Psoas muscle (tissue), 8 donors: ENCODE measurements around the gene ANO1. TPM values are rescaled to one million over a fixed set of nuclear protein-coding genes. Genes with fewer than 3 reads are reported as not detected.

ENCODE experiments used
- ATAC-seq, 4 donors: fragments of 200-7000 bp; cut with Tn5 transposase; one replicate each; pipeline ENCODE4 v1.9.1; 2020; ENCODE audit warnings: moderate library complexity in 3 of 4, mild to moderate bottlenecking in 2 of 4
- DNase-seq, 2 donors: peaks; one replicate each; pipeline ENCODE4 v3.0.0-alpha.2; 2020
- H3K27ac ChIP-seq: fragments of 200-600 bp; one replicate; pipeline ENCODE4 v1.8.0; 2022
- H3K27me3 ChIP-seq, 3 donors: fragments of 200-600 bp in 1 of 3; one replicate each; pipeline versions ENCODE4 v1.6.1 to v1.8.0; 2013 to 2022; ENCODE audit warnings: low read length in 2 of 3, mild to moderate bottlenecking in 2 of 3, moderate library complexity in 1 of 3; ENCODE audit not compliant: insufficient read depth in 3 of 3
- H3K36me3 ChIP-seq, 2 donors: fragments of 200-600 bp in 1 of 2; one replicate each; pipeline versions ENCODE4 v1.6.1 to v1.8.0; 2013 to 2022; ENCODE audit warnings: low read depth in 1 of 2, mild to moderate bottlenecking in 1 of 2, moderate library complexity in 1 of 2; ENCODE audit not compliant: insufficient read depth in 1 of 2
- H3K4me1 ChIP-seq: fragments of 200-600 bp; one replicate; pipeline ENCODE4 v1.8.0; 2022
- H3K4me3 ChIP-seq: fragments of 200-600 bp; one replicate; pipeline ENCODE4 v1.8.0; 2022; ENCODE audit warnings: mild to moderate bottlenecking
- H3K9me3 ChIP-seq: fragments of 200-600 bp; one replicate; pipeline ENCODE4 v1.8.0; 2022
- WGBS, 3 donors: extraction: QIAGEN DNeasy Blood & Tissue Kit; methylation state at CpG; one replicate each; pipeline versions ENCODE4 v1.1.6 to v1.1.7; 2013; 5-methylcytosine and 5-hydroxymethylcytosine counted together
- intact Hi-C, 2 donors: fragments of 100-400 bp; cut with DNase I; formaldehyde crosslinking; loops; one replicate each; pipeline versions ENCODE4 v1.11.0 to v1.14.2; 2022
- polyA plus RNA-seq, 3 donors: library from polyadenylated mRNA; stranded (reverse); fragments of 200-250 nt; gene quantifications; one replicate each; pipeline ENCODE4 v1.2.3, GENCODE V29; 2013
- total RNA-seq, 4 donors: library from RNA; stranded (reverse); fragmentation: NEBNext Ultra II Directional in 2 of 4; extraction: Animal tissue kit (Norgen Biotek cat#: 25700) in 2 of 4; gene quantifications; one replicate each; pipeline versions ENCODE4 v1.2.1 to v1.2.4, GENCODE V29; 2021 to 2023
- TF ChIP-seq, protein P1 (sequence below): fragments of 200-600 bp; IDR thresholded peaks from one replicate; pipeline ENCODE4 v1.8.0; 2022; ENCODE audit warnings: antibody characterized with exemption
- donor health status: healthy with polysubstance abuse.
- donor health status: DM: no; HTN: no; CAD: no; lungs with moderate emphysema.
- donor health status: Bipolar disorder and iron deficiency.
- donor health status: healthy.
- donor health status: DM: yes; HTN: yes; CAD: no.
- donor health status: DM: no; HTN: no; CAD: no.
- donor health status: DM: no; HTN: no; CAD: no.
- donor health status: DM: yes; HTN: yes; CAD: no.

The ANO1 gene
- total and polyA plus RNA-seq, 7 donors, result 2.2 to 11.3 (median 8.7) TPM

DNA sequence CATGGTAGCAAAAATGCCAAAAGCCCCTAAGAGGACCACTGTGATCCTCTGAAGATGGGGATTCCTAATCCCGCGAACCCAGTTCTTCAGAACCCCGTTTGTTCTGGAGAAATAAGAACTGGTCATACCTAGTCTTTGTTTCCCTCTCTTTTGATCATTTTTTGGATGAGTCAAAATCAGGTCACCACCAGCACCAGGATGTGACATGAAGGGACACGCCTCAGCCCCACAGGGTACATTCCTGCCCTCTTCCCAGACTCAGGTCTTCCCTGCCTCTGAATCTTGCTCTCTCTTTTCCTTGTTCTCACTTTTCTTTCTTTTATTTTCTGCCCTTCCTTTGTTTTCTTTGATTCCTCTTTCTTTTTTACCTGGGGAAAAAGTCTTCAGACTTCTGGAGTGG is 14.6 kb upstream of the ANO1 start:
- Histone ChIP-seq H3K4me3 (no peak overlapping the region), H3K27me3 (peaks cover 0 to 3% (median 3%) of the 10 kb centered on the region in 3 donors), H3K9me3 (no peaks in the 10 kb centered on the region), H3K36me3 (no peaks in the 10 kb centered on the region), H3K27ac (no peak overlapping the region), H3K4me1 (no peaks in the 10 kb centered on the region)
- ATAC-seq, result no peak
- TF ChIP-seq, protein P1, sequence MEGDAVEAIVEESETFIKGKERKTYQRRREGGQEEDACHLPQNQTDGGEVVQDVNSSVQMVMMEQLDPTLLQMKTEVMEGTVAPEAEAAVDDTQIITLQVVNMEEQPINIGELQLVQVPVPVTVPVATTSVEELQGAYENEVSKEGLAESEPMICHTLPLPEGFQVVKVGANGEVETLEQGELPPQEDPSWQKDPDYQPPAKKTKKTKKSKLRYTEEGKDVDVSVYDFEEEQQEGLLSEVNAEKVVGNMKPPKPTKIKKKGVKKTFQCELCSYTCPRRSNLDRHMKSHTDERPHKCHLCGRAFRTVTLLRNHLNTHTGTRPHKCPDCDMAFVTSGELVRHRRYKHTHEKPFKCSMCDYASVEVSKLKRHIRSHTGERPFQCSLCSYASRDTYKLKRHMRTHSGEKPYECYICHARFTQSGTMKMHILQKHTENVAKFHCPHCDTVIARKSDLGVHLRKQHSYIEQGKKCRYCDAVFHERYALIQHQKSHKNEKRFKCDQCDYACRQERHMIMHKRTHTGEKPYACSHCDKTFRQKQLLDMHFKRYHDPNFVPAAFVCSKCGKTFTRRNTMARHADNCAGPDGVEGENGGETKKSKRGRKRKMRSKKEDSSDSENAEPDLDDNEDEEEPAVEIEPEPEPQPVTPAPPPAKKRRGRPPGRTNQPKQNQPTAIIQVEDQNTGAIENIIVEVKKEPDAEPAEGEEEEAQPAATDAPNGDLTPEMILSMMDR, result no peak
- no peak for DNase-seq
- intact Hi-C loops, result no loop called here
- WGBS, 3 donors, result 91 to 96% (median 92%) methylated on average over 4 of the region's 4 CpGs

DNA sequence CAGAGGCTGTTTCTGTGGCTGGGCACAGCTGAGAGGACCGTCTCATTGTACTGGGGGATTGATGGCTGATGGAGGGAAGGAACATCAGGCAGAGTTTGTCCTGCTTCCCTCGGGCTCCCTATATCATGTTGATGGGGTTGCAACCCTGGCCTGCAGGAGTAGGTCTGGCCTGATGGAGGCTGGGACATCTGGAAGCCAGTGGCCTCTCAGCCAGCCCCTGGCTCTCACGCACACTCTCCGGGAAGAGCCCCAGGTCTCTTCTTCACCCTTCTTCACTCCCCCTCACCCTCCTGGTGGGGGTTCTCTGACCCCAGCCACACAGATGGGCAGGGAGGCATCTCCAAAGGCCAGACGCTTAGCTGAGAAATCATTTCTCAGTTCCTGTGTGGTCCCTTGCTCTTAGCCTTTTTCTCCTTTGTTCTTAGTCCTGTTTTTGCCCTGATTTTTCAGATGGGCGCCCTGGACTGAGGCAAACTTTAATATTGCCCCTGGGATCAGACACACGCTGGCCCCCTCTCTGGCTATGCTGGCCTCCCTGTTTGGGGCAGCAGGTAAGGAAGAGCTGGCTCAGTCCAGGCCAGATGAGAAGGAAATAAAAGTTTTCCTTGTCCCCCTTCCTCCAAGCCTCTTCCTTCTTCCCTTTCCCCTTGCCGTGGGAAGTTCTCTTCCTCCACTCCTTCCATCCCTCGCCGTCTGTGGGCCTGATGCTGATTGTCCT is 13.9 kb upstream of the ANO1 start:
- ATAC-seq (no peak), DNase-seq (no peak)
- intact Hi-C loops, result no loop called here
- Histone ChIP-seq H3K27ac (no peak overlapping the region), H3K36me3 (no peaks in the 10 kb centered on the region), H3K27me3 (peaks cover 0 to 7% (median 3%) of the 10 kb centered on the region in 3 donors), H3K9me3 (no peaks in the 10 kb centered on the region), H3K4me1 (no peaks in the 10 kb centered on the region), H3K4me3 (no peak overlapping the region)
- TF ChIP-seq, protein P1, result no peak
- WGBS, 3 donors, result 58 to 68% (median 64%) methylated on average over 10 of the region's 10 CpGs

DNA sequence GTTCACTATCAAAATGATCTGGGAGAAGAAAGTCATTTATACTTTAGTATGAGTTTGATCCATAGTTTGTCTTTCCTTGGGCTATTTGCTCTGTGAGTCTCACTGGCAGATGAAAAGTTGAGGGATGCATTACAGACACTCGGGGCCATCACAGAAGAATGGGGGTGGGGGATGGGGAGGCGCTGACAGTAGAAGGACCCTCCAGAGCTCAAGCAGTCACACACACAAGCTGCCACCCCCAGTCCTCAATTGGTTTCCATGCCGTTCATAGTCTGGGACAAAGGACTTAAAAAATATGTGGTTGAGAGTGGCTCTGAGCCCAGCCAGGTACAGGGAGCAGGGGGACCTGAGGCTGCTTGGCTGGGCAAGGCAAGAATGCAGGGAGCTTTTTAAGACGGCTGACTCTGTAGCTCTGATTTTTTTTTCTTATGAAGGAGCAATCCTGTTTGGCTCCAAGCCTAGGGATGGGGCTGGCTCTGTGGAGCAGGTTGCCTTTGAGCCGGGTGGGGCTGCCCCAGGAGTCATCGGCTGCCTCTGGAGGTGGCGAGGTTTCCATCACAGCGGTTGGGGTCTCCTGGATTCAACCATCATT is 13.3 kb upstream of the ANO1 start:
- 64 to 70% (median 66%) methylated on average over 8 of the region's 8 CpGs for WGBS, 3 donors
- ATAC-seq (no peak), DNase-seq (no peak)
- H3K27me3 ChIP-seq, result peaks cover 0 to 13% (median 3%) of the 10 kb centered on the region in 3 donors
- no peak overlapping the region for H3K4me3 ChIP-seq
- intact Hi-C loops, result no loop called here
- TF ChIP-seq, protein P1, result no peak
- H3K4me1 ChIP-seq, result no peaks in the 10 kb centered on the region
- no peak overlapping the region for H3K27ac ChIP-seq
- H3K36me3 ChIP-seq, result no peaks in the 10 kb centered on the region
- no peaks in the 10 kb centered on the region for H3K9me3 ChIP-seq

DNA sequence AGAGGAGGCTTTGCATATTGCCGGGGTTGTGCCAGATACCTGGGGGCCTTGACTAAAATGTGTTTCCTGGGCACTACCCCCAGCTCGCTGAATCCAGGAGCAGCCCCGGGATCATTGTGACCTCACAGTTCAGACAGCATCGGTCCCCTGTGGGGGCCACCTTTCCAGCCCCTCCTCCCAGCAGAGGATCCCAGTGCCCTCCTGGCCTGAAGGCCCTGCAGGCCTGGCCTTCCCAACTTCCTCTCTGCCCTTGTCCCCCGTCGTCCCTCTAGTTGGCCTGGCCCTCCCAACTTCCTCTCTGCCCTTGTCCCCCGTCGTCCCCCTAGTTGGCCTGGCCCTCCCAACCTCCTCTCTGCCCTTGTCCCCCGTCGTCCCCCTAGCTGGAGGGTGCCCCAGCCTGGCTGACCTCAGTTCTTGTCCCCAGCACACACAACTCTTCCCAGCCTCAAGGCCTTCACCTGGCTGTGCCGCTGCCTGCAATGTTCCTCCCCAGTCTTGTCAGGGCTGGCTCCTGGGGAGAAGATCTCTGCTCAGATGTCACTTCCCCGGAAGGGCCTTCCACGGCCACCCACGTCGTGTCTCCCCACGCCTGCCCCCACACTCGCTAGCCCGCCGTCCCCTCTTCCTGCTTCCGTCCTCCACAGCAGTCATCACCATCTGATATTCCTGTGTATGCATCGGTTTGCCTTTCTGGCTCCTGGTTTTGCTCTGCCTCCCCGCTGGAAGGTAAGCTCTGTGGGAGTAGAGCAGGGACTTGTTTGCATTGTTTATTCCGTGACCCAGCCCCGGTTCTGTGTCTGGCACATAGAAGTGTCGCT is 12.6 kb upstream of the ANO1 start:
- peaks cover 0 to 20% (median 5%) of the 10 kb centered on the region in 3 donors for H3K27me3 ChIP-seq
- intact Hi-C loops, result no loop called here
- 80 to 88% (median 84%) methylated on average over 25 of the region's 25 CpGs for WGBS, 3 donors

More for the DNA sequence above, 12.6 kb upstream of the ANO1 start:
- Histone ChIP-seq H3K36me3 (no peaks in the 10 kb centered on the region), H3K9me3 (no peaks in the 10 kb centered on the region), H3K27ac (no peak overlapping the region), H3K4me1 (no peaks in the 10 kb centered on the region), H3K4me3 (no peak overlapping the region)
- DNase-seq, result no peak
- no peak for ATAC-seq
- TF ChIP-seq, protein P1, result no peak
